ENCODE results near the gene TMEM266.

GRCh38 chr15:76191539-76192244 is 131.9 kb downstream of the TMEM266 start:
- no peak for TF ChIP-seq EP300 (IDR thresholded peaks at IDR 0.05)
- TF ChIP-seq, protein P1, sequence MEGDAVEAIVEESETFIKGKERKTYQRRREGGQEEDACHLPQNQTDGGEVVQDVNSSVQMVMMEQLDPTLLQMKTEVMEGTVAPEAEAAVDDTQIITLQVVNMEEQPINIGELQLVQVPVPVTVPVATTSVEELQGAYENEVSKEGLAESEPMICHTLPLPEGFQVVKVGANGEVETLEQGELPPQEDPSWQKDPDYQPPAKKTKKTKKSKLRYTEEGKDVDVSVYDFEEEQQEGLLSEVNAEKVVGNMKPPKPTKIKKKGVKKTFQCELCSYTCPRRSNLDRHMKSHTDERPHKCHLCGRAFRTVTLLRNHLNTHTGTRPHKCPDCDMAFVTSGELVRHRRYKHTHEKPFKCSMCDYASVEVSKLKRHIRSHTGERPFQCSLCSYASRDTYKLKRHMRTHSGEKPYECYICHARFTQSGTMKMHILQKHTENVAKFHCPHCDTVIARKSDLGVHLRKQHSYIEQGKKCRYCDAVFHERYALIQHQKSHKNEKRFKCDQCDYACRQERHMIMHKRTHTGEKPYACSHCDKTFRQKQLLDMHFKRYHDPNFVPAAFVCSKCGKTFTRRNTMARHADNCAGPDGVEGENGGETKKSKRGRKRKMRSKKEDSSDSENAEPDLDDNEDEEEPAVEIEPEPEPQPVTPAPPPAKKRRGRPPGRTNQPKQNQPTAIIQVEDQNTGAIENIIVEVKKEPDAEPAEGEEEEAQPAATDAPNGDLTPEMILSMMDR (IDR thresholded peaks at IDR 0.05), result no peak
- no peak for TF ChIP-seq POLR2AphosphoS5 (IDR thresholded peaks at IDR 0.05)
- no peak for TF ChIP-seq POLR2A (IDR thresholded peaks at IDR 0.05)

Data from stomach (tissue), 4 donors.